GM18502 (cell line): ENCODE results near the gene LIPC.

Source experiments
- ATAC-seq: cut with Tn5 transposase; IDR thresholded peaks from one replicate; pipeline ENCODE4 v1.9.1; 2021; ENCODE audit warnings: mild to moderate bottlenecking; ENCODE audit not compliant: unreplicated experiment, poor library complexity

LIPC gene

GRCh38 chr15:58527573-58528187 is 95.9 kb downstream of the LIPC start:
- no peak for ATAC-seq

DNA sequence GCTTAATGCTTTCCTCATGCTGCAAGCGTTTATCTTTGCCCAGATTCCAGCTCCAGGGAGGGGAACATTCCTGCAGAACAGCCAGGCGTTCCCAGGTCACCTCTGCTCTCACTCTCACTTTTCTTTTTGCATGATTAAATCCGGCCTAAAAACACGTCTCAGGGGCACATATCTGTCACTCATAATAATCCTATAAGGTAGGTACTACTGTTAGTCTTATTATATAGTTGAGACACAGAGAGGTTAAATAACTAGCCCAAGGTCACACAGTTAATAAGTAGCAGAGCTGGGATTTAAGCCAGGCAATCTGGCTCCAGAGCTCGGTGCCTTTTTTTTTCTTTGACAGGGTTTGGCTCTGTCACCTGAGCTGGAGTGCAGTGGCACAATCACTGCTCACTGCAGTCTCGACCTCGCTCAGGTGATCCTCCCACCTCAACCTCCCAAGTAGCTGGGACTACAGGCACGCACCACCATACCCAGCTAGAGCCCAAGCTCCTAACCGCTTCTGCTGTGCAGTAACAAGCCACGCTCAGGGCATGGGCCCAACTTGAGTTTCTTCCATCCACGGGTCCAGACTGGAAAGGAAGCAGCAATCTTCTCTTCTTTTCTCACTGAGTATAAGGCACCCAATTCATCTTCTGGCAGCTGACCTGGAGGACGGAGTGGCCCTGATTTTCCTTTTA is 96.5 kb downstream of the LIPC start:
- no peak for ATAC-seq

DNA sequence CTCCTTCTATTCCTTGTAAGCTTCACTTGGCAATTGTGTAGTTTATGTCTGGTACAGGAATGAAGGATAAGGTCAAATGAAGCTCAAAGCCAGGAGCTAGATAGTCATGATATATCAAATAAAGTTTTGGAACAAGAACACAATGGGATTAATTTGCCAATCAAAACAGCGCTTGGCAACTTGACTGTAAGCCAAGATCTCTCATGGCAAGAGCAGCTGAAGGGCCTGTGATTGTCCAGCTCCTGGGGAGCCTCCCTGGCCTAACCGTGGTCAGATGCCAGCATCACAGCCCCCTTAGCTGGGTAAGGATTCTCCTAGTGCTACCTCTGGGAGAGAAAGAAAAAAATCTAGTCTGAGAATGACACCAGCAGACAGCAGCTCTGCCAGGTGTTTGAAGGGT is 97.2 kb downstream of the LIPC start:
- ATAC-seq, result no peak

DNA sequence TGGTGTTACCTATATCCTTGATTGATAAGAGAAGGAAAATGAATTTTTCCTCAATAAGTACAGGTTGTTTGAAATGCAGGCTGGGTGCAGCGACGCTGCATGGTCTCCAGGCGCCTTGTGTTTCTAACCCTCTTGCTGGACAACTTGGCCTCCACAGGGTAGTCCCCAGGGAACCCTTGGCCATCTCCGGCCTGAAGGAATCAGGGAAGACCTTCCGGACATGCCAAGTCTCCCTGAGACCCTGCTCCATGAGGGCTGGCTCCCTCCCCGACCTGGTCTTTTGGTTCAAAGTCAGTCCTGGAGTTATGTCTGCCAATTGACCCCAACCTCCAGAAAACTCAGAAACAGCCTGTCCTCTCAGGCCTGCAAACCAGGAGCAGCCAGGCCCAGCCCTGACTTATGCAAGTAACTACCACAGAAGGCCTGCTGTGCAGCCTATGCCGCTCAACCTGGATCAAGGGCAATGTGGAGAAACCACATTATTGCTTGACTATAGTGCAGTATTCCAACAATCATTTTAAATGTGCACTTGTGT is 98.3 kb downstream of the LIPC start:
- no peak for ATAC-seq

DNA sequence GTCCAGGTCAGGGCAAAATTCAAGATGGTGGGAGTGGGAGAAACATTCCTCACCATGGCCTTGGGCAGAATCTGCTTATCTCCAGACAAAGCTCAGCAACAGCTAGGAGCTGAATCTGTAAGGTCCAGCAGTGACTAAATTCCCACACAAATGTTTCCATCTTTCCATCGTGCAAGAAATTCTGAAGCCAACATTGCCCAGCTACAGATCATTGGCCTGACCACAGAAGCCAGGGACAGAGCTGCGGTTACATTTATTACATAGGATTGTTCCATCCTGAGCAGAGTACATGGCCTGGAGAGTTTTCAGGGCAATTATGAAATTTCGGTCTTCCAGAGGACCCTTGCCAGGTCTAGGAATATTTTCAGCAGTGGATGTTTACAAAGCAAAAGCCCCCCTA is 100.3 kb downstream of the LIPC start:
- ATAC-seq, result no peak

DNA sequence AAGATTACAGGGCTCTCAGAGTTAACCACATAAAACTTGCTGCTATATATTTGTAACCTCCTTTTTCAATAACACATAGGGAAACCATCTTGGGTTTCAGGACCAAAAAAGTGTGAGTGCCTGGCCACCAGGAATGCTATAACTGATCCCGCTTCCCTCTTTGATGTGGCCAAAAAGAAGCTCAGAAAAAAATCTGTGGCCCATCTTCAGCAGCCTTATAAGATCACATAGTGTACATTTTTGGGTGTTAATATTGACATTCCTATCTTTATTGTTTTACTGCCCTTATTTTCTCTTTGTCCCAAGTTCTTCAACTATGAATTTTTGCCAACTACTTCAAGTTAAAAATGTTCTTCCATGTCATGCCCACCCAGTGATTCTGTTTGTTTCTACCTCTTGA is 102.8 kb downstream of the LIPC start:
- ATAC-seq, result no peak

DNA sequence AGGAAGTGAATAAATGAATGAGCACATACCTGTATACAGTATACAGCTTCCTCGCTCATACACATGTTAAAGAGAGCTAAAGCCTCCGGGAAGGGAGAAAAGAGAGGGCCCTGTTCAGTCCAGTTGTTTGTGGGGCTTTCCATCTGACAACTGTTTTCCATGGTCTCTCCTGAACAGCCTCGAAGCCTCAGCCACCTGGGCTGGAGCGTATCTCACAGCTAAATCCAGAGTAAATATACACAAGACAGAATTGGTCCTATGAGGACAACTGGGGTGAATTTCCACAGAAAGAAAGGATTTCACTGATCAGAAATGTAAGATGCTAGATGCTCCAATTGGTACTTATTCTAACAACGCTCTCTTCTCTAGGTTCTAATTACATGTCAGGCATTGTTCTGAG is 103.5 kb downstream of the LIPC start:
- ATAC-seq, result no peak

DNA sequence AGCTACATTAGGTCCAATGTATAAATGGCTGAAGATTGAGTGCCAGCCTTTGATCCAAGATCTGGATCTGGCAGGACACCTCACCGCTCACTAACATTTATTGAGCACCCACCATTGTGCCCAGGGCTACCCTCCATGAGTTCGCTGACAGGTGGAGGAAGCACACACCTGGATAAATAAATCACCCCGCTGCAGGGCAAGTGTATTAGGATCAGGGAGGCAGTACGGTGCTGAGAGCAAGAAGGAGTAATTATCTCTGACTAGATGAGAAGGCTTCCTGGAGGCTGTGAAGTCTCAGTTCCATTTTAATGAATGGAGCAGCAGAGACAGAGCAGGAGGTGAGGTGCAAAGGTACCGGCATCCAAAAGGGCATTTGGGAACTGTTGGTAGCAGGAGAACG is 104.1 kb downstream of the LIPC start:
- no peak for ATAC-seq

DNA sequence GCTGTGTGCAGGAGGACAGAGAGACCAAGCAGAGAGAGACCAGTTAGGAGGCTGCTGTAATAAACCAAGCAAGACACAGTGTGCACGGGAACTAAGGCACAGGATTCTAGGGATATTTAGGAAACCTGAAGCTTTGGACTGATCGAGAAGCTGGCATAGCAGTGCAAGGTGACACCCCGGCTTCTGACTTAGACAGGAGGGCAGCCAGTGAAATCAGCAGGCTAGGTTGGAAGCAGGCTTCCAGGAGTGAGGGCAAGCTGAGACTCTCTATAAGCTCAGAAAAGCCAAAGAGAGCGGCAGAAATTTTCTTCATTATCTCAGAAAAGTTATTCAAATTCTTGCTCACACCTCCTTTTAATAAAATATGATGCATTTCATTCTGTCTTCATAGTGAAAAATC is 104.6 kb downstream of the LIPC start:
- ATAC-seq, result no peak

DNA sequence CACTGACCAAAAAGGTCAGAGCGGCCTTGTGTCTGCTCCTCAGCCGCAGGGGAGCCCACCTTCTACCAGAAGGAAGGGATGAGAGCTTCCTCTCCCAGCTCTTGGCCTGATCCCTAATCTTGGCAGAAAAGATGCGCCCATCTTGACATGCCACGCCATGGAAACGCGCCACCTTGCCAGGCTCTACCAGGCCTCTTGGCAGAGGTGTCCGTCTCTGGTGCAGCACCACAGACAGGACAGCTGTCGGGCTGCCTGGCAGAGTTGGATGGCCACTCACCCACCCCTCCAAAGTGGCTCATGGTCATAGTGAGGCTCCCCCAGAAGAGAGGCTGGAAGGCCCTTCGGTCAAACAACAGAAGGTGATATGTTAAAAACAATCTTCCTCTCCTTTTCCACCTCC is 105.2 kb downstream of the LIPC start:
- ATAC-seq, result no peak

DNA sequence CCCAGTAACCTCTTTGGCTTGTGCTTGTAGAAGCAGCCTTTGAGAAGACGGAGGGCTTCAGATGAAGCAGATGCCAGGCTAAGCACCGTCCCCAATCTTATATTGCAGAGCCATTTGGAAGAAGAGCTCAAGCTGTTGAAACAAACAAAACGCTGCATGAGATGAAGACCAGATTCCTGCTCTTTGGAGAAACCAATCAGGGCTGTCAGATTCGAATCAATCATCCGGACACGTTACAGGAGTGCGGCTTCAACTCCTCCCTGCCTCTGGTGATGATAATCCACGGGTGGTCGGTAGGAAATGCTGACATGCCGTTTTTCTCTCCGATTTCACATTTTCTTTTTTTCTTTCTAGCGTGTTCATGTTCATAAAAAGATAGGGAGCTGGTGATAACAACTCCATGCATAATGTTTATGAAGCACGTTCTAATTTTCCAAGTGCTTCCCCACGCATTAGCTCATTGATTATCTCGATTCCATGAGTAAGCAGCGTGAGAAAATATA is 106.5 kb downstream of the LIPC start:
- ATAC-seq, result no peak

GRCh38 chr15:58538901-58539300 is 107.1 kb downstream of the LIPC start:
- ATAC-seq, result no peak

DNA sequence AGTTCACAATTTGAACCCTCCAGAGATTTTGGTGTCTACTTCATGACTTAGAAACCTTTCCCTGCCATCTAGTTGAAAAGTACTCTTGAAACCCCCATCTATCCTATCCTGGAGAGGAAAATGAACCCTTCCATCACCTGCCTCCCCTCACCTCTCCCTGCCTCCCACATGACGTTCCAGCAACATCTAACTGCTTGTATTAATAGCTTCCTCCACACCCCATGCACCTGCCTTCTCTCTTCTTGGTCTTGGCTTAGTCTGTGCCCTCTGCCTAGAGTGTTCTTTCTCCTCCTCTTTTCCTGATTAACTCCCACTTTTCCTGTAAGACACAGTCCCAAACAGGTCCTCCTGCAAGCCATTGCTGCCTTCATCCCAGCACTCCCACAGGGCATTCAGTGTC is 107.8 kb downstream of the LIPC start:
- ATAC-seq, result no peak

DNA sequence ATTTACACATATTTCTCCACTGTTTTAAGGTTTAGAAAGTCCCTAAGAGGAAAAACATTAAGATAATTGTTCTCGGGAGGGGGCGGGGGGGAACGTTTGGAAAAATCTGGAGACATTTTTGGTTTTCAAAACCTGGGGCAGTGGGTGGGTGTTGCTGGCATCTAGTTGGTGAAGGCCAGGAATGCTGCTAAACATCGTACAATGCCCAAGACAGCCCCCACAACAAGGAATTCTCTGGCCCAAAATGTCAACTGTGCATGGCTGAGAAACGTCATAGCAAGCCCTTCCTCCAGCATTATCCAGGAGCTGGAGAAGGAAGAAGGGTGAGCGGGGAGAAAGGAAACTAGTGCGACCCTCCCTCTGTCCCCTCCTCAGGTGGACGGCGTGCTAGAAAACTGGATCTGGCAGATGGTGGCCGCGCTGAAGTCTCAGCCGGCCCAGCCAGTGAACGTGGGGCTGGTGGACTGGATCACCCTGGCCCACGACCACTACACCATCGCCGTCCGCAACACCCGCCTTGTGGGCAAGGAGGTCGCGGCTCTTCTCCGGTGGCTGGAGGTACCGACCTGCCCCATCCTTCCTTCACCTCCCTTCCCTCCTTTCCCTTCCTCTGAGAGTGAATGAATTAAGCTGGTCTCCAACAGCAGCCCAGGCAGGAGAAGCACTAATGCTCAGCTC is 109.8 kb downstream of the LIPC start:
- no peak for ATAC-seq

GRCh38 chr15:58543664-58544335 is 112.0 kb downstream of the LIPC start:
- ATAC-seq, result no peak

DNA sequence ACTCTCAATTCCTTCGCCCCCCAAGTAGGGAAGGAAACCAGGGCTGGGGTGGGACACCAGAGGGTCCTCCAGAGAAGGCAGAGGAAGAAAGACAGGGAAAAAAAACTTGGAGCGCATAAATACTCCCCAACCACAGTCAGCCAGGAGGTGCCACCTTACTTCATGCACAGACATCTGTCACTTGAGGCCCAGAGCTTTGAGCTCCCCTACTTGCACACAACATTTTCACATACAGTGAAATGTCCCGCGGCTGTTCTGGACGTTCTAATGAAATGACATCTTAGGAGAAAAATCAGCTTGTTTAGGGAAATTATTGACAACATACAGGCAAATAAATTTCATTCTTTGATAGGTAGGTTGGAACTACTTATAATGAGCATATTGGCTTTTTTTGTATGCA is 113.0 kb downstream of the LIPC start:
- no peak for ATAC-seq

- no peak for ATAC-seq
These were observed 113.7 kb downstream of the LIPC start for GRCh38 chr15:58545307-58546065.

DNA sequence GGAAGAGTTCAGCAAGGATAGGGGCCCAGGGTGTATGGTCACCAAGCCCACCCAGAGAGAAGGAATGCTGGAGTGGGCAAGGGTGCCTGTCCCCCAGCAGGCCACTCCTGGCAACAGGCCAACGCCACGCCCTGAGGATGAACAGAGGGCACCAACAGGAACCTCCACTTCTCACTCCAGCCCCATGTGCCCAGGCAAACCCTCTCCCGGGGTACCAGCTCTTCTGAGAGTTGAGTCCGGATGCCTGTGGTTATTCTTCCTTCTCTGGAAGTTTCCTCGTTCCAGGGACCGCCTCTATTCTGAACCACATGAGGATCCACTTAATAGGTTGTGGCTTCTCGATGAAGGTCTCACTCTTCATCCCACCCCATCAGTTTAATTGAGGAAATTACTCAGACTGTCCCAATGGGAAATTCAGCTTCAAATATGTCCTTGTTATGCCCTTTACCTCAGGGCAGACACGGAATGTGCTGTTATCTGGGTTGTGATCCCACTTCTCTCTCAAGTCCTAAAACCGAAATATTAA is 114.3 kb downstream of the LIPC start:
- no peak for ATAC-seq

DNA sequence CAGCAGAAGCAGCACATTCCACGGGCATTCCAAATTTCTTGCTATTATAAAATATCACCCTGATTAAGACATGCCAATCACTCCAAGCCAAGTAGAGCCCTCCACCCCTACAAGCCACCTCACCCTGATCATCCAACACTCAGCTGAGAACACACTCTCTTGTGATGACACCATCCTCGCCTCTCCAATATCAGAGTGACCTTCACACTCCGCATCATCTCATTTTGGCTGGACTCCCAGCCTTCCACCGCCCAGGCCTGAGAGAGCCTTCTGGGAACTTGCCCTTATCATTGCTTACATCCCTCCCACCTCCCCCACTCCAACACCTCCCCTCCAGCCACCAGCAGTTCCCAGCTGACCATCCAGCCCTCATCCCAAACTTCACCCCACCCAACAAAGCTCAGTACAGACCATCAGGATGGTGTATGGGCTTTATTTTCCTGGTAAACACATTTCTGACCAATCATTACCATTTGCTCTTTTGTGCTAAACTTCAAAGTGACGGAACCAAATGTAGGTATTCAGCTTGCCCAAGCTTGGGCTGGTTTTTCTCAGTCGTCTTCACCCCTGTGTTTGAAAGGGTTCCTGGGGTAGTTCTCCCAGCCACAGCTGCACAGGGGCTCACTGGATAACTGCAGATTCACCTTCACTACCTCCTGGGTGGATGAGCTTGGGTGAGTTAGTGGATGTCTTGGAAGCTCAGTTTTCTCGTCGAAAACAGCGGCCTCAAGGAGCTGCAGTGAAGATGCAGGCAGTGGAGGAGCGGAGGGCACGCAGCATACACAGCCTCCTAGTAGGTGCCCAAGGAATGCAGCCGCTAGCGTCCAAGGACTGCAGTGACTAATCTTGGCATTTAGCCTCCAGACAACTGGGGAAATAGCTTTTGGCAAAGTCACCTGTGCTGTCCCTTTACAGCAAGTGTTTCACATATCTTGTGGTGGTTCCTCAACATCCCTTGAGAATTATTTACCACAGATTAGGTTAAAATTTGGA is 115.1 kb downstream of the LIPC start:
- no peak for ATAC-seq
